ENCODE data around the gene ARHGEF17. TPM values are rescaled to one million over a fixed set of nuclear protein-coding genes. Genes with fewer than 3 reads are reported as not detected.
"Not testable (repeated sequence)": the region's sequence is repeated elsewhere in the genome, so short reads cannot be mapped to it uniquely, and the experiment has no call there.

Gene ARHGEF17
- polyA plus RNA-seq, 4 donors, result 68.5 to 110 (median 81.9) TPM

- DNase-seq (ENCODE audit: low read depth in 4 of 4, low spot score in 3 of 4), result no peak
Measured at GRCh38 chr11:73271936-73272679, 36.0 kb upstream of the ARHGEF17 start, which contains the start of gene P2RY6. TSS of gene P2RY6 (plus strand) at chr11:73272338. CDS start at chr11:73296519, 24,181 bp downstream.

GRCh38 chr11:73272680-73273038, 35.4 kb upstream of the ARHGEF17 start:
- no peak for DNase-seq (ENCODE audit: low read depth in 4 of 4, low spot score in 3 of 4)

- DNase-seq (ENCODE audit: low read depth in 4 of 4, low spot score in 3 of 4), result no peak
Measured at GRCh38 chr11:73273222-73273895, 34.7 kb upstream of the ARHGEF17 start.

- DNase-seq (ENCODE audit: low read depth in 4 of 4, low spot score in 3 of 4), result not testable (repeated sequence)
Measured at GRCh38 chr11:73274191-73274590, 33.9 kb upstream of the ARHGEF17 start.

GRCh38 chr11:73274722-73275380, 33.2 kb upstream of the ARHGEF17 start:
- DNase-seq (ENCODE audit: low read depth in 4 of 4, low spot score in 3 of 4), result no peak

GRCh38 chr11:73275381-73275750, 32.7 kb upstream of the ARHGEF17 start:
- DNase-seq (ENCODE audit: low read depth in 4 of 4, low spot score in 3 of 4), result no peak

GRCh38 chr11:73277467-73277866, 30.6 kb upstream of the ARHGEF17 start:
- DNase-seq (ENCODE audit: low read depth in 4 of 4, low spot score in 3 of 4), result no peak

GRCh38 chr11:73280626-73281025, 27.4 kb upstream of the ARHGEF17 start:
- DNase-seq (ENCODE audit: low read depth in 4 of 4, low spot score in 3 of 4), result no peak

GRCh38 chr11:73281201-73281741, 26.8 kb upstream of the ARHGEF17 start:
- DNase-seq (ENCODE audit: low read depth in 4 of 4, low spot score in 3 of 4), result no peak

GRCh38 chr11:73281796-73282660, 26.0 kb upstream of the ARHGEF17 start:
- DNase-seq (ENCODE audit: low read depth in 4 of 4, low spot score in 3 of 4), result no peak

GRCh38 chr11:73283276-73284000, 24.6 kb upstream of the ARHGEF17 start:
- no peak for DNase-seq (ENCODE audit: low read depth in 4 of 4, low spot score in 3 of 4)

- DNase-seq (ENCODE audit: low read depth in 4 of 4, low spot score in 3 of 4), result no peak
Measured at GRCh38 chr11:73284106-73284505, 24.0 kb upstream of the ARHGEF17 start.

GRCh38 chr11:73285721-73286120, 22.4 kb upstream of the ARHGEF17 start:
- DNase-seq (ENCODE audit: low read depth in 4 of 4, low spot score in 3 of 4), result no peak

- DNase-seq (ENCODE audit: low read depth in 4 of 4, low spot score in 3 of 4), result no peak
Measured at GRCh38 chr11:73286240-73286810, 21.8 kb upstream of the ARHGEF17 start.

GRCh38 chr11:73287400-73288101, 20.5 kb upstream of the ARHGEF17 start:
- DNase-seq (ENCODE audit: low read depth in 4 of 4, low spot score in 3 of 4), result no peak

- no peak for DNase-seq (ENCODE audit: low read depth in 4 of 4, low spot score in 3 of 4)
Measured at GRCh38 chr11:73288192-73288872, 19.7 kb upstream of the ARHGEF17 start.

GRCh38 chr11:73288873-73289707, 19.0 kb upstream of the ARHGEF17 start:
- DNase-seq (ENCODE audit: low read depth in 4 of 4, low spot score in 3 of 4), result peak; percentile 29 to 46 (median 42)

Data from left renal pelvis (tissue), 4 donors.